Endothelial cell (in vitro differentiated cells): Measurements from ENCODE around the gene AFAP1L2. TPM values are rescaled to one million over a fixed set of nuclear protein-coding genes. Genes with fewer than 3 reads are reported as not detected.

Experiments used
- DNase-seq: peaks from one replicate; pipeline ENCODE4 v3.0.0; 2021; ENCODE audit warnings: low spot score
- H3K27ac Mint-ChIP-seq: one replicate; pipeline ENCODE4 v1.8.0; 2021; ENCODE audit warnings: mixed read lengths, inconsistent platforms; ENCODE audit not compliant: unreplicated experiment
- H3K27me3 Mint-ChIP-seq: one replicate; pipeline ENCODE4 v1.8.0; 2021; ENCODE audit warnings: mild to moderate bottlenecking, moderate library complexity, mixed read lengths, inconsistent platforms; ENCODE audit not compliant: unreplicated experiment
- H3K36me3 Mint-ChIP-seq: one replicate; pipeline ENCODE4 v1.8.0; 2021; ENCODE audit warnings: mild to moderate bottlenecking, low read depth, mixed read lengths, inconsistent platforms; ENCODE audit not compliant: unreplicated experiment
- H3K4me1 Mint-ChIP-seq: one replicate; pipeline ENCODE4 v1.8.0; 2021; ENCODE audit warnings: mild to moderate bottlenecking, mixed read lengths, inconsistent platforms; ENCODE audit not compliant: unreplicated experiment
- H3K4me3 Mint-ChIP-seq: one replicate; pipeline ENCODE4 v1.8.0; 2021; ENCODE audit warnings: mild to moderate bottlenecking, mixed read lengths, inconsistent platforms; ENCODE audit not compliant: unreplicated experiment
- H3K9me3 Mint-ChIP-seq: one replicate; pipeline ENCODE4 v1.8.0; 2021; ENCODE audit warnings: mixed read lengths, inconsistent platforms; ENCODE audit not compliant: unreplicated experiment
- total RNA-seq: library from RNA; stranded (reverse); fragmentation: NEBNext Ultra II Directional; extraction: Animal tissue kit (Norgen Biotek cat#: 25700); gene quantifications from one replicate; pipeline ENCODE4 v1.2.1, GENCODE V29; 2021; ENCODE audit not compliant: unreplicated experiment
- TF ChIP-seq, protein P1 (sequence below): fragments of 200-600 bp; sonication (generic); IDR thresholded peaks from one replicate; pipeline ENCODE4 v1.5.0; 2021; ENCODE audit warnings: antibody characterized with exemption; ENCODE audit not compliant: unreplicated experiment

The AFAP1L2 gene
- total RNA-seq, 1 donor from 2014 or later, result 0.77 TPM

DNA sequence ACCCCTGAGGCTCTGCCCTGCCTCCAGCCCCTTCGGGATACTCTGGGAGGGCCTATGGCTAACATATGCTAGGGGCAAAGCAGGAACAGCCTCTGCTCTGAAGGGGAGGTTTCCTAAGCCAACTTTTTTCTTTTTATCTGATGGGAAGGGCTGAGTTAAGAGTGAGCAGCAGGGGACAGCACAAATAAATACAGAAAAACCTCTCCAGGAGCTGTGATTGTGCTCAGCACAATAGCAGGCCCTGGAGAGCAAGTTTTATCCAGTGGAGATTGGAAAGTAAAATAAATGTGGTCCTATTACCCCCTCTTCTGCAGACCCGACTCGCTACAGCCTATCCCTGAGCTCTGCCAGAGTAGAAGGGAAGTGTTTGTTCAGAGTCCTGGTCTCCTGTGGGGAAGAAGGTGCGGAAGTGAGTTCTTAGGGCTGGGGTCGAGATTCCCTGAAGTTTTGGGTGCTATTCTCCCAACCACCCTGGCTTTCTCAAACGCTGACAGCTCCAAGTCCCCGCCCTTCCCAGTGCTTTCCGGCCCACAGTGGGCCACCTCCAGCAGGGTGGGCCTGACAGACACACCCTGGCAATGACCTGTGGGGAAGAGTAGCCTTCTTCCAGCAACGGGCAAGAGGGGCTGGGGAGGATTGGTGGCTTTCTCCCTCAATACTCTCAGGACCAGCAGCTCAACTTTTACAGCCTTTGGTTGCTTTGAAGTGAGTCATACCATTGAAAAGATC is 23.0 kb upstream of the AFAP1L2 start:
- no peaks in the 10 kb centered on the region for H3K27me3 Mint-ChIP-seq
- peaks cover 3% of the 10 kb centered on the region for H3K36me3 Mint-ChIP-seq
- H3K9me3 Mint-ChIP-seq, result no peaks in the 10 kb centered on the region
- DNase-seq, result no peak
- TF ChIP-seq, protein P1, sequence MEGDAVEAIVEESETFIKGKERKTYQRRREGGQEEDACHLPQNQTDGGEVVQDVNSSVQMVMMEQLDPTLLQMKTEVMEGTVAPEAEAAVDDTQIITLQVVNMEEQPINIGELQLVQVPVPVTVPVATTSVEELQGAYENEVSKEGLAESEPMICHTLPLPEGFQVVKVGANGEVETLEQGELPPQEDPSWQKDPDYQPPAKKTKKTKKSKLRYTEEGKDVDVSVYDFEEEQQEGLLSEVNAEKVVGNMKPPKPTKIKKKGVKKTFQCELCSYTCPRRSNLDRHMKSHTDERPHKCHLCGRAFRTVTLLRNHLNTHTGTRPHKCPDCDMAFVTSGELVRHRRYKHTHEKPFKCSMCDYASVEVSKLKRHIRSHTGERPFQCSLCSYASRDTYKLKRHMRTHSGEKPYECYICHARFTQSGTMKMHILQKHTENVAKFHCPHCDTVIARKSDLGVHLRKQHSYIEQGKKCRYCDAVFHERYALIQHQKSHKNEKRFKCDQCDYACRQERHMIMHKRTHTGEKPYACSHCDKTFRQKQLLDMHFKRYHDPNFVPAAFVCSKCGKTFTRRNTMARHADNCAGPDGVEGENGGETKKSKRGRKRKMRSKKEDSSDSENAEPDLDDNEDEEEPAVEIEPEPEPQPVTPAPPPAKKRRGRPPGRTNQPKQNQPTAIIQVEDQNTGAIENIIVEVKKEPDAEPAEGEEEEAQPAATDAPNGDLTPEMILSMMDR, result no peak
- H3K27ac Mint-ChIP-seq, result no peak overlapping the region
- H3K4me3 Mint-ChIP-seq, result no peak overlapping the region
- H3K4me1 Mint-ChIP-seq, result no peaks in the 10 kb centered on the region

DNA sequence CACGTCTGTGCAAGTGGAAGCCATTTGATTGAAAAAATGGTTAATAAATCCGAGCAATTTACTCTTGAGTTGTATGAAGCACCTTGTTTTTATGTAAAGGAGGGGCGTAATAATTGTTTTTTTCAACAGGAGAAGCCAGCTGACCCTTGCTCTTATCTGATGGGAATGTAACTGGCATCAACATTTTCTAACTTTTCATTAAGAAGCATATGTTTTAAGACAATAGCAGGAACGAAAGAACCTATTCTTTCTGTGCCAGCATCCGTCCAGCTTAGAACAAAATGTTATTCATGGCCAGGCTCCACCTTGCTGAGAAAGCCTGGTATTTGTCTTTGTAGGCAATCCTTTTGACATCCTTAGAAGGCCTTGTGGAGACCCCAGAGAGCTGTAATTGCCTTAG is 22.2 kb upstream of the AFAP1L2 start:
- Mint-ChIP-seq H3K27ac (no peak overlapping the region), H3K4me1 (no peaks in the 10 kb centered on the region), H3K36me3 (peaks cover 3% of the 10 kb centered on the region), H3K4me3 (no peak overlapping the region), H3K9me3 (no peaks in the 10 kb centered on the region), H3K27me3 (no peaks in the 10 kb centered on the region)
- TF ChIP-seq, protein P1, result no peak
- DNase-seq, result no peak

DNA sequence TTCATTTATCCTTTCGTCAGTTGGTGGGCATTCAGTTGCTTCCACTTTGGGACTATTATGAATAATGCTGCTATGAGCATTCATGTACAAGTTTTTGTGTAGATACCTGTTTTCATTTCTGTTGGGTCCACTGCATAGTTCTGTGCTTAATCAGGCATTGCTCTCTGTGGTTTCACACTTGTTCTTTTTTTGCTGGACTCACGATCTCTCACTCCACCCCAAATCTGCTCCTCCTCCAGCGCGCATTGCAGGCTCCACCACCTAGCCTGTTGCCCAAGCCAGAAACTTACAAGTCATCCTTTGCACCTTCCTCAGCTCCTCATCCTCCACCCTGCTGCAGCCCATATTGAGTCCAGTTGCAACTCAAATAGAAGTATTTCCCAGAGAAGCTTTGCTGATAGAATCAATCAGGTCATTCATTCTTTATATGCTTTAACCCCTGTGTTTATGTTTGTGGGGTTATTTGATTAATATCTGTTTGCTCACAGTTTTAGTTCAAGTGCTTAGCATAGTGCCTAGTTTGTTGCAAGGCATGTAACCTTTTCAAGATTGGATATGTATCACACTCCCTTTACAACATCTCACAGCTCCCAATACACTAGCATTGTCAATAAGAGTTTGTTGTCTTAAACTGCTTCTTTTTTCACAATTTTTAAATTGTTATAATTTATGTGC is 16.6 kb upstream of the AFAP1L2 start:
- H3K27ac Mint-ChIP-seq, result no peak overlapping the region
- no peak for DNase-seq
- H3K4me3 Mint-ChIP-seq, result no peak overlapping the region
- TF ChIP-seq, protein P1, result no peak
- no peaks in the 10 kb centered on the region for H3K9me3 Mint-ChIP-seq
- H3K36me3 Mint-ChIP-seq, result no peaks in the 10 kb centered on the region
- H3K4me1 Mint-ChIP-seq, result peaks cover 8% of the 10 kb centered on the region
- no peaks in the 10 kb centered on the region for H3K27me3 Mint-ChIP-seq

DNA sequence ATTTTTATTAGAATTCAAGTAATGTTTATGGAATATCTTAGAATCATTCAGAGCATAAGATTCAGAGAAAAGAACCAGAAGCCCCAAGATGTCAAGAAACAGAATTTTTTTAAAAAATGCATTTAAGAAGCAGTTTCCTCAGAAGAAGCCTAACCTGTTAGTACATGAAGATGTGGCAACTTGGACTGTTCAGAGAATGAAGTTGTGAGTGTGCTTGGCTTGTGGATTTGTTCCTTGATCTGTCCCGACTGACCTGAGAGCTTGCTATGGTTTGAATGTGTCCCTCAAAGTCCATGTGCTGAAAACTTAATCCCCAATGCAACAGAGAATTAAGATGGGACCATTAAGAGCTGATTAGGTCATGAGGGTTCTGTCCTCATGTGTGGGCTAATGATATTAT is 13.8 kb upstream of the AFAP1L2 start:
- H3K9me3 Mint-ChIP-seq, result no peaks in the 10 kb centered on the region
- TF ChIP-seq, protein P1, result no peak
- no peaks in the 10 kb centered on the region for H3K27me3 Mint-ChIP-seq
- H3K4me3 Mint-ChIP-seq, result no peak overlapping the region
- peaks cover 14% of the 10 kb centered on the region for H3K4me1 Mint-ChIP-seq
- H3K27ac Mint-ChIP-seq, result no peak overlapping the region
- no peak for DNase-seq
- no peaks in the 10 kb centered on the region for H3K36me3 Mint-ChIP-seq
